ENCODE measurements around the gene PNPLA5. TPM values are rescaled to one million over a fixed set of nuclear protein-coding genes. Genes with fewer than 3 reads are reported as not detected.

PNPLA5 gene
- total RNA-seq, 1 experiment from 2014 or later, result not detected

DNA sequence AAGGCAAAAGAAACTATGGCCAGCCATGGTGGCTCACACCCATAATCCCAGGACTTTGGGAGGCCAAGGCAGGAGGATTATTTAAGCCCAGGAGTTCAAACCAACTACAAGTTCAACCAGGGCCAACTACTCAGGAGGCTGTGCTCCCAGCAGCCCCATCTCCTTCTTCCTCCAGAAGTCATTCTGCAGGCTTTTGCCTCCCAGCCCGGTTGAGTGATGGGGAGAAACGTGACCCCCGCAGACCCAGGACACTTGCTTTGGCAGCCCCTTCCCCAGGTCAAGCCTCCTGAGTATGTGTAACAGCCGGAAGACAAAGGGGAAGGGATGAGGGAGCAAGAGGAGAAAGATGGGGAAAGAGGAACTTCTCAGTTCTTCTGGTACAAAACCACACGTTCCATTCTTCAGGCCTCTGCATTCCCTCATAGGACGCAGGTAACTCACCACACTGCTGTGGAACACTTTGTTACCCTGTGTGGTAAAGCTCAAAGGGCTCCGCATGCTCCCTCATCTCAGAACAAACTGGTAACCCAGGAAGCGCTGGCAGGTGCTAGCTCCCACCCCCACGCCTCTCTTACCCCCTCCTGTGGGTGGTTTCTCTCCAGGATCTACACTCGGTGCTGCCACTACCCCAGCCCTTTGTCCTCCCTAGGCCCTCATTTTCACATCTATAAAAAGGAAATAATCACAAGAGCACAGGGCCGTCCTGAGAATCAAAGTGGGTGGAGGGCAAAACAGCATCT, 33.5 kb downstream of the PNPLA5 start:
- no peak for DNase-seq (ENCODE audit: extremely low read depth, low read depth)

DNA sequence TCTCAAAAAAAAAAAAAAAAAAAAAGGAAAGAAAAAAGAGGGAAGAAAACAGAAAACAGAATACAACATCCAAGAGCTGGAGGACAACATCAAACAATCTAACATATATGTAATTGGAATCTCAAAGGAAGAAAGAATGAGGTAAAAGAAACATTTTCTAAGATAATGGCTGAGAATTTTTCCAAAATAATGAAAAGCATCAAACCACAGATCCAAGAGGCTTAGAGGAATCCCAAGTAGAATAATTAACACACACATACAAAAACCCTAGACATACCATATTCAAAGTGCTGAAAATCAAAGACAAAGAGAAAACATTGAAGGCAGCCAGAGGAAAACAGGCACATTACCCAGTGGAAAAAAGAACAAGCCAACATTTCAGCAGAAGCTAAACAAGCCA, 34.4 kb downstream of the PNPLA5 start:
- DNase-seq (ENCODE audit: extremely low read depth, low read depth), result no peak

DNA sequence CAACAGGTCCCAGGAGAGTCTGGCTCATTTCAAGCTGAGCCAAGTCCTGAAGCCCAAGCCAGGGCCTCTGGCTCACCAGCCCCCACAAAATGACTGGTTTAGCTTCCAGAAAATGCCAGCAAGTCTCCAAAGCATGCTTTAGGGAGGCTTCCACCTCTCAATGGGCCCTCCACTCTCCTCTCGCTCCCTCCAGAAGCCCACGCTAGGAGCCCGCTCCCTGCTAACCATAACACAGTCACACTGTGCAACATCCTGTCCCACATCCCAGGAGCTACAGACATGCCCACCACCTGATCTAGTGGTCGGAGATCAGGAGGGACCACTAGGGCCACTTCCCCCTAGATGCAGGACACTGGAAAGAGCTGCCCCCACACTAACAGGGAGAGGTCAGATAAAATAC, 36.4 kb downstream of the PNPLA5 start:
- no peak for DNase-seq (ENCODE audit: extremely low read depth, low read depth)

DNA sequence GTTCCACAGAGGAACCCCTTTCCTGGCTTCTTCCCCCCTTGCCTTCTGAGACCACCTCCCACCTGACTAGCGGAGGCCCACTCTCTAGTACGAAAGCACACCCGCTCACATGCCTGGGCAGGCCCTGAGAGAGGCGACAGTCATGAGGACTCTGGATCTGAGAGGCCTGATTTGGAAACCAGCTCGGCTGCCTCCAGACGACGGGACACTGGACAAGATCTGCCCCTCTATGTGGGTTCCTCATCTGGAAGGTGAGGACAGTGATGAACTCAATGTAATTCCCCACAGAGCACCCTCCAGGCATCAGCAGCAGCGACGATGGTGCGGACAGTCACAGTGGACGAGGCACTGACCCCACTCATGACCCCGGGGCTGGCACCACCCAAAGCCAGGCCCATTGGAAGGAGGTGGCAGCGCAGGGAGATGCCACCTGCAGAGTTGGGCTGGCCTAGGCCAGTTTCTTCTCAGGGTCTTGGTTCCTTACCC, 37.0 kb downstream of the PNPLA5 start:
- no peak for DNase-seq (ENCODE audit: extremely low read depth, low read depth)

DNA sequence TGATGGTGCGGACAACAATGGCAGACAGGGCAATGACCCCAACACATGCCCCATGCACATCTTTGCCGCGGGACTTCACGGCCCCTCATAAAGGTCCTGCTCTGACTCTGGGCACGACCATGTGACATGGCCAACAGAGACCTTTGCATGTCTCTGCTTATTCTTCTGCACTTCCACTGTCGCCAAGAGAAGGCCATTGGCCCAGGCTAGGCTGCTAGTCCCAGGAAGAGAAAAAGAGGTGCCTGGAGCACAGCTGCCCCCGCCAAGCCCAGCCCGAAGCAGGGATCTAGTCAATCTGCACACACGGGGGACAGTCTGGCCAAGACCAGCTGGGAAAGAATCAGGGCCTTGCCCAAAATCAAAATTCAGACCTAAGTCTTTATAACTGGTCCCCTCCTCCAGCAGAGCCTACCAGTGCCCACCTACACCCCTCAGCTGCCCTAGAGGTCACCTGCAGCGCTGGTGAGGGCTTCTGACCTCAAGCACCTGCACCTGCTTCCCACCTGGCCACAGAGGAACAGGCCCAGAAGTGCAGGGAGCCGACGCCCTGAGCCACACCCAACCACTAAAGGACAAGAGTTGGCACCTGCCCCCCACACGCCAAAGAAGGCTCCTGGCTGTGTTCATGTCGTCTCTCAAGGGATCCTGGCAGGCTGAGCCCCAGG, 37.6 kb downstream of the PNPLA5 start:
- DNase-seq (ENCODE audit: extremely low read depth, low read depth), result no peak

DNA sequence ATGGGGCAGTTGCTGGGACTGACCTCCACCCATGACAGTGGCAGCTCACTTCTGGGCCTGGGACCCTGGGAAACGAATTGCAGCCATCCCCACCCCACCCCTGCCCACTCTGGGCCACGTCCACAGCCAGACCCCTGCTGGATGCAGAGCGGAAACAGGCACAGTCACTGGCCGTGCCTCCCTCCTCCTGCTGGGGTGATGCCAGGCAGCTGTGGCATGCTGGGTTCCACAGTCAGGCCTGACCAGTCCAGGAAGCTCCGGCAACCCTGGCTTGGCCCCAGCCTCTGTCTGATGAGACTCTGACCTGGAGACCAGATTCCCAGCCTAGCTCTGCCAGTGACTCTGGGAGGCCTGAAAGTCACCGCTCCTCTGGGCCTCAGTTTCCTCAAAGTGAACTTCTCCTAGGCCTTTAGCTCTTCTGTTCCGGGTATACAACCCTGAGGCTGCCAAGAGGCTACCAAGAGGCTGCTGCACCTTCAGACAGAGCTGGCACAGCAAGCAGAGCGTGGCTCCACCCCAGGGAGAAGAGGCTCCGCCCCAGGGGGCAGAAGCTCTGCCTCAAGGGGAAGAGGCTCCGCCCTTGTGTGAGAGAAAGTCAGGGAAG, 38.4 kb downstream of the PNPLA5 start:
- no peak for DNase-seq (ENCODE audit: extremely low read depth, low read depth)

DNA sequence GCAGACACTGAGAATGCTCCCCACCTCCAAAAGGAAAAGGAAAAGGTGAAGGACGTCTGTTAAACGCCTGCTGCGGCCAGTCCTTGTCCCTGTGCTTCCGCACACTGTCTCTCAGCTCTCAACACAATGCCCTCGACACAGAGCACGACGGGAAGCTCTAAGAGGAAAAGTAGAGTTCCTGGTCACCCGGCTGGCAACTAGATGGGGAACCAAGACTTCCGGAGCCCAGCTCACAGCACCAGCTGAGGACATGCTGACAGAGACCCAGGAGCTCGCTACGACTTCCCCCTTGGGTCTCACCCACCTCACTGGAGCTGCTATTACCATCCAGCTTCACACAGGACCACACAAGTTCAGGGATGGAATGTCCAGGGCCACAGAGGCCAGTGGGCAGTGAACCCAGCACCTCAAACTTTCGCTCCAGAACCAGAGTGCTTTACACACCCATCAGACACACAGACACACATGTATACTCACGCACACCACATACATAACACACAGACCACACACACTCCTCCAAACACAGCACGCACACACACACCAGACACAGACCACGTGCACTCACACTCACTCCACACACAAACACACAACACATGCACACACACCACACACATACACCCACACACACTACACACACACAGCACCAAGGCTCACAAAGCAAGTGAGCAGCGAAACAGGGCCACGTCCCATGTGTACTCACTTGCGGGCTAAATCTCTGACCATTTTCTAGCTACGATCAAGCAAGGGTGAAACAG, 39.1 kb downstream of the PNPLA5 start:
- DNase-seq (ENCODE audit: extremely low read depth, low read depth), result no peak

DNA sequence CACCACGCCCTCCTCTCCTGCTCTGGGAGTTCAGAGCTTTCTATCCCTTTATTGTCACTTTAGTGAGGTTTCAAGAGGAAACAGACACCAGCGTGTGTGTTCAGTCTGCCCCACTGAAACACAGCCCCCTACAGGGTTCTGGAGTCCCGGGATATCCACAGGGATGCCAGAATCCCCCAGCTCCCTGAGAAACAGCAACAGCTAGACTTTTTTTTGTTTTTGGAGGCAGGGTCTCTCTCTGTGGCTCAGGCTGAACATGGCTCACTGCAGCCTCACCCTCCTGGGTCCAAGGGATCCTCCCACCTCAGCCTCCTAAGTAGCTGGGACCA, 39.9 kb downstream of the PNPLA5 start:
- no peak for DNase-seq (ENCODE audit: extremely low read depth, low read depth)

DNA sequence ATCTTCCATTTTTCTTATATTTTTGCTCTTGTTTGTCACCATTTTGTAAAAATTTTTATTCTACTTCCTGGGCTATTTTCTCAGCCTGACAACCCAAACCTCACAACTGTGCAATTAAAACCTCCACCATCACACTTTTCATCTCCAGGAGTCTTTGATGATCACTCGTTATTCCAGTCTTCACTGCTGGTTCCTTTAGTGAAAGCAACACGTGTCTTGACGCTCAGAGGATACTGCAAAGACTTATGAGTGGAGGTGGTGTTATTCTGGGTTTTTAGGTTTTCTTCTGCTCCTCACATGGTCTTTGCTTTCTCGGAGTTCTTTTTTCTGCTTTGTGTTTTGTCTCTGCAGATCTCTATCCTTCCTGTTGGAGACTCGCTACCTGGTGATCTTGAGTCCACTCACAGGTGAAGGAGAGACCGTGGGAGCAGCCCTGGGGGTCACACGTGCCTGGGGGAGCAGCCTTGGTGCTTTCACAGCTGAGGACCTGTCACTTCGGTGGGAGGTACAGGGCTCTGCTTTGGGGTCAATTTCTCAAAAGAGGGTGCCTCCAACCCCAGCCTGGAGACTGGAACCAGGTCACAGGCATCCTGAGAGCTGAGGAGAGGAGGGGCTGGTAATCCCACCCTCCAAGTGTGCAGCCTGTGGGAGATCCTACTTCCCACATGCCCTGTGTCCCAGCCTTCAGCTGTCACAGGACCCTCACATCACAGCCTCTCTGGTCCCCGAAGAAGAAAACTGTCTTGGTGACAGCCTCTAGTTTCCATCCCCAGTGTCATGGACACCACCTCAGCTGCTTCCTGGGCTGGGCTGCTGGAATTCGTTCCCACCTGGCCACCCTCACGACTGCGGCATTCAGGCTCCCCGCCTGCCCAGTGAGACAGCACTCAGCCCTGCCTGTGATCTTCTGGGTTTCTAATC, 40.5 kb downstream of the PNPLA5 start:
- DNase-seq (ENCODE audit: extremely low read depth, low read depth), result no peak

DNA sequence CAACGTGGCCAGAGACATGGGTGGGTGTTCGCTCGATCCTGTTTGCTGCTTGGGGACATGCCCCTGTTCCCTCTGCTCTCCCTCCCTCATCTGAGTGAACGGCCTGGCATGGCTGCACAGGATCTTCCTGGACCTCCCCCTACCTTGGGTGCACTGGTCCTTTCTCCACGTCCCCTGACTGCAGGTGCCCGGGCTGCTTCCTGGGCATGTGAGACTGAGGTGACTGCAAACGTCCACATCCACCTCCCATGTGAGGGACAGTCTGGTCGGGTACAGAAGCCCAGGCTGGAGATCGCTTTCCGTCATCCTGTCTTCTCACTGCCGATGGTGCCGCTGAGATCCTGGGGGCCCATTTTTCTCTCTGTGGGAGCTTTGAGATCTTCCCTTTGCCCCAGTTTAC, 41.3 kb downstream of the PNPLA5 start:
- no peak for DNase-seq (ENCODE audit: extremely low read depth, low read depth)

DNA sequence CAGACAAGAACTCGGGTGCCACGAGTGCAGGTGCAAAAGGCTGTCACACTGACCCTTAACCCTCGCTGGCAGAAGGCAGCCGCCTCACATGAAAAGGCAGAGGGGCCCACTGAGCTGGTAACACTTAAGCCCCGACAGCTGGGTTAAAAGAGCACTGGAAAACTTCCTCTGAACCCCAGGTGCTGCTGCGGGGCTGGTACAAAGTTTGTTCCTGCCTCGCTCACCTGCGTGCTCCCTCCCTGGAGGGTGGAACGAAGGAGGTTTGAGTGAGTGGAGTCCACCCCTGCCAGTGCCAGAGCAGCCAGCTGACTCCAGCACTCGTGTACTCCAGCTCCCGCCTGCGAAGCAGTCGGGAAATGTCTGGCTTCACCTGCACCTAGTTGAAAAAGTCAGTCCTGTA, 42.1 kb downstream of the PNPLA5 start:
- DNase-seq (ENCODE audit: extremely low read depth, low read depth), result no peak

DNA sequence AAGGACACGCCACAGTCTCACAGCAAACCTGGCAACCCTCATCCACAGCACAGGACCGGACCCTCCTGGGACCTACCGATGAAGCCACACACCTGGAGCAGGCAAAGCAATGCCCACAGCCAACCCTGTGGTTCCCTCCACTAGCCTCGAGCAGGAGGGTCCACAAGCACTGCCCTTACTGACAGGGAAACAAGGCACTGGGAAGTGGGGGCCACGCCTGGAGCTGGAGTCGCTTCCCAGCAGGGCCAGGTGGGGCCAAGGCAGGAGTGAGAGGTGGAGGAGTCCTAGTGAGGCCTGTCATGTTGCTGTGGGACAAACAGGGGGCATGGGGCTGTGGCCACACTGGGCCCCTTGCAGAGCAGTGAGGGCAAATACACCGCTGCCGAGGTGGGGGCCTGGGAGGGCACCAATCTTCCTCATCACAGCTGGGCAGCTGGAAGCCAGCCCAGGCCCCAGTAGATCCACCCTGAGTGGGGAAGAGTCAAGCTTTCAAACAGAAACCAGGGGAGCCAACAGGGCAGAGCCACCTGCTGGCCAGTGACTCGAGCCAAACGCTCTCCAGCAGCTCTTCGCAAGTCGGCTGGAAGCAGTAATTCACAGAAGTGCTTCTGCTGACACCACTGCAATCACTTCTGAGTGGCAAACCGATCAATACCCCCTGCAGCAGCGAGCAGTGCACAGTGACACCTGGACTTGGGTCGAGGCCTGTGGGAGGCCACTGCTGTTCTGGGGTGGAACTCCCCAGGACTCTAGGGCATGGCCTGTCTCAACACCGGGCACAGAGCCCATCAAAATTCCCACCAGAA, 43.2 kb downstream of the PNPLA5 start:
- DNase-seq (ENCODE audit: extremely low read depth, low read depth), result no peak

DNA sequence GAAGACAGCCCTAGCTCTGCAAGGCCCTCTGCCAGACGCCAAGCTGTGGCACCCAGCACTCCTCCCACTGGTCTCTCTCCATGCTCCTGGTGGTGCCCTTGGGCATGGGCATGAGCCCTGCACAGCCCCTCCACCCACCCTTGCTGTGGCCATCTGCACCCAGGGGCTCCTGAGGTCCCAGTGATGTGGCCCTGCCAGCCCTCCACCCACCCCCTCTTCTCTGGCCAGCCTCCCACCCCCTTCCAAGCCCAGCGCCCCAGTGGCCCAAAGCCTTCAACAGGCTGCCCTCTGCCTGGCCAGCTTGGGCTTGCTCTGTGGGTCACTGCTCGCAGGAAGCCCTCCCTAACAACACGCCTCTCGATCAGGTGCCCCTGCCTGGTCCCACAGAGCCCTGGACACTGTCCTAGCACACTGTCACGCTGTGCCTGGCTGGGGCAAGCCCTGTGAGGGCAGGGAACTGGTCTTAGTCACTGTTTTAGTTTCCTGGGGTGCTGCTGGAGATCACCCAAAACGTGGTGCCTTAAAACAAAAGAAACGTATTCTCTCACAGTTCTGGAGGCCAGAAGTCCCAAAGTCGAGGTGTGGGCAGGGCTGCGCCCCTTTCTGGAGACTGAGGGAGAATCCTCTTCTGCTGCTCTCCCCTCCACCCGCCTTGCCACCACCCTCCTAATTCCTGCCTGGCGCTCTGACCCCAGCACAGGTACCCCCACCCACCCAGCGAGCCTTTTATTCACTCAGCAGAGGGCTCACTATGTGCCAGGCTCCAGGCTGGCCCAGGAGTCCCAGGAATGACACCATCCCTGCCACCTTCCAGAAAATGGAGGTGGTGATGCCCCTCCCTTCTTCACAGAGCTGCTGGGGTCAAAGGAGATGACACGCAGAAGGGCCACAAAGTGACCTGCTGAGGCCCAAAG, 44.2 kb downstream of the PNPLA5 start:
- DNase-seq (ENCODE audit: extremely low read depth, low read depth), result no peak

DNA sequence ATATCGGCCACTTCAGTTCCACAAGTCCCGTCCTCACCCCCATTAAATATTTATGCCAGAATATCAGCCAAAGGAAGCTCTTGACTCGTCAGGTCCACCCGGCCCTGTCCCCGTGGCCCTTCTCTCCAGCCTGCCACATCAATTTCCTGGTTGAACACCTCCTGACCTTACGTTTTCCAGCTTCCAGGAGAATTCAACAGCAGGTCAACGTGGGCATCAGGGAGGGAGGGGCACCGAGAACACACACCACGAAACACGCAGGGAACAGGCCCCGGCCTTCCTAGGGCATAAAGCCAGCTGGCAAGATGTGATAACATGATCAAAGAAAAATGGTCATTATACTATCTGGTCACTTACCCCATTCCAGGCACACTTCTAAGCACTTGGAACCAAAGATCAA, 44.8 kb downstream of the PNPLA5 start:
- DNase-seq (ENCODE audit: extremely low read depth, low read depth), result no peak

DNA sequence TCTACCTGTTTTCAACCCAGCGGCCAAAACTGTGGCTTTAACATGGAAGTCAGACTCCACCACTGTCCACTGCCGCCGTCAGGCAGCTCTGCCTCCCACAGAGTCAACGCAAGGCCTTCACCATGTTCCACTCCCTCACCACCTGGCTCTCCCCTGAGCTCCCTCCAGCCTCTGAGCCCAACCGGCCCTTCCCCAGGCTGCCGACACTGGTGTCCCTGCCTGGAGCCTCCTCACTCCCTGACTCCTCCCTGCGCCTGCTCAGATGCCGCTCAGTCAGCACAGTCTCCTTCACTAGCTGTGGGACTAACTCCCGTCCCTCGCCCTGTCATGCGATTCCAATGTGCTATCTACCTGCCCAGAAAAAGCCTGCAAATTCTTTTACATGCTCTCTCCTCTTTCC, 45.8 kb downstream of the PNPLA5 start:
- no peak for DNase-seq (ENCODE audit: extremely low read depth, low read depth)

DNA sequence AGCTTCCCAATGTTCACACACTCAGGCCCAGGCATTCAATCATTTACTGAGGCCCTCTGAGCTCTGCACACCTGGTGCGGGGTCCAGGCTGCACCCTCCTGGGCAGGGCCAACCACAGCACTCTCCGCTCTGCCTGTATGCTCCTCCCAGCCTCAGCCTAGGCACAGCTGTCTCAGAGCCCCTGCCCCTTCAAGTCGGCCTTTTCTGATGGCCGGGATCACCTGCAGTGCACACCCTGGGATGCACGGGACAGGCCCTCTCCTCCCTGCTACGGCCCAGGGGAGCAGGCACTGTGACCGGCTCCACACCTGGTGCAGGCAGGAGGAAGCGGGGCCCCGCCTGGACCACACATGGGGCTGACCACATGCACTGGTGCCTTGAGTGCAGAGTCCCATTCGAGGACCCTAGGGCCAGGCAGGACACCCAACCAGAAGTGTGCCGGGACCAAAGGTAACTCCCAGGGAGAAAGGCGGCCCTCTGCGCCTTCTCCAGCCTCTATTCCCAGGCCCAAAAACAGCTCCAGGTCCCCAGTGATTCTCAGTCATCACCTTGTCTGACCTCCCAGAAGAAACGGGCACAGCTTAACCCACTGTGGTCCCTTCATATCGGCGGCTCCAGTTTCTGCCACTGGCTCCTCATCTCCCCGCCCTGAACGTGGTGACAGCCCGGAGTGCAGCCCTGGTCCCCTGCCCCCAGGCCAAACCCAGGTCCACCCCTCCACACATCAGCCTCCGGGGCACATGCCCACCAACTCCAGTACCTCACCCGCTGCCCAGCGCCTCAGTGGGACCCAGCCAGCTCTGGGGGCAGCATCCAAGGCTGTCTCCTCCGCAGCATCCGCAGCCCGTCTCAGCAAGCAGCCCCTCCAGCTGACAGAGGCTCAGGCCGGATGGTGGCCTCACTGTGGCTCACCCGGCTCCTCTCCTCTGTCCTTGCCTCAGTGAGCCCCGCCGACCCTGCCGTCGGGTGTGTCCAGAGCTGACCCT, 47.0 kb downstream of the PNPLA5 start:
- DNase-seq (ENCODE audit: extremely low read depth, low read depth), result no peak

Data from NCI-H460 (cell line).